Measurements from ENCODE around the gene LRG1. TPM values are rescaled to one million over a fixed set of nuclear protein-coding genes. Genes with fewer than 3 reads are reported as not detected.

Gene LRG1
- total RNA-seq, 8 experiments from 2014 or later, result 0.07 to 0.63 (median 0.22) TPM

DNA sequence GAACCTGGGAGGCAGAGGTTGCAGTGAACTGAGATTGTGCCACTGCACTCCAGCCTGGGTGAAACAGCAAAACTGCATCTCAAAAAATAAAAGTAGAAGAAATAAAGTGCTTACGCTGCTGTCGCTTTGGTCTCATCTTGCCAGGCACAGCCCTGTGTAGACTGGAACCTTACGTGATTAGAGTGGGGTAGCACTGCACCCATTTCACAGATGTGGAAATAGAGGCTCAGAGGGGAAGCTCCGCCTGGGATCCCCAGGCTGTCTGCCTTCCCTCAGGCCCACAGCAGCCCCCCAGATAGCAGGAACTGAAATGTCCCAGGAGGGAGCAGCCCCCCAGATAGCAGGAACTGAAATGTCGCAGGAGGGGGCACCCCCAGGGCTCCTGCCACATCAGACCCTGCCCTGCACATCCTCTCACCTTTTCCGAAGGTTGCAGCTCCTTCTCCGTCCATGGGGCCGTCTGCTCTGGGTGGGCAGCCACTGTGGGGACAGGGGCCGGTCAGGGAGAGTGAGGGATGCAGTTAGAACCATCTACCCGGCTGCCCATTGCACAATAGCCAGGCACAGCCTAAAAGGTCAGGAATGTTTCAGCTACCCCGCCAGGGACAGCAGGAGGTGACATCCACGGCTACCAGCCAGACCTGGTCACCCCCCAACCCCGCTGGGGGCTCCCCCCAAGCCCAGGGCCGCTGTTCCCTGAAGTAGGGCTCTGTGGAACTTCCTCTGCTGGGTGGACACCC lies 23.5 kb downstream of the LRG1 start:
- H3K27ac ChIP-seq, result no peak overlapping the region
- H3K4me1 ChIP-seq (replicated peaks in 1 of 2), result no peaks in the 10 kb centered on the region
- in situ Hi-C loops (cut with MboI; ENCODE audit: low pct_unique_long_range_greater_than_20kb in 2 of 9, low sequenced_read_pairs in 9 of 9, unreplicated experiment in 9 of 9), result no loop called here
- no peak overlapping the region for H3K4me3 ChIP-seq
- peak in 2 of 8 experiments; percentile 6 to 8 for ATAC-seq (replicated peaks in 6 of 8)
- 47 to 100% (median 68%) methylated on average over 1 to 3 of the region's 14 CpGs; no CpG with 5 or more reads in 2 of the 10 experiments for WGBS, 10 experiments

DNA sequence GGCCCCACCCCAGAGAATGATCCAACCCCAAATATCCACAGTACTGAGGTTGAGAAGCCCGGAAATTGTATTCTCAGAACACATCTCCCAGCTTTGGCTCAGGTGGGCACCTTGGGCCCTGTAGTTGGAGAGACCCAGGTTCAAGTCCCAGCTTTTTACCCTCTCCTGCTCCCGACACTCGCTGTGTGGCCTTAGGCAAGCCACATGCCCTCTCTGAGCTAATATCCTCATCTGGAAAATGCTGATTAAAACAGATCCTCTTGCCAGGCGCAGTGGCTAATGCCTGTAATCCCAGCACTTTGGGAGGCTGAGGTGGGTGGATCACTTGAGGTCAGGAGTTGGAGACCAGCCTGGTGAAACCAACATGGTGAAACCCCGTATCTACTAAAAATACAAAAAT lies 24.1 kb downstream of the LRG1 start:
- H3K4me3 ChIP-seq, result no peak overlapping the region
- in situ Hi-C loops (cut with MboI; ENCODE audit: low pct_unique_long_range_greater_than_20kb in 2 of 9, low sequenced_read_pairs in 9 of 9, unreplicated experiment in 9 of 9), result no loop called here
- WGBS, 10 experiments, result 0 to 100% (median 80%) methylated on average over 1 to 4 of the region's 5 CpGs; no CpG with 5 or more reads in 3 of the 10 experiments
- H3K4me1 ChIP-seq (replicated peaks in 1 of 2), result no peaks in the 10 kb centered on the region
- no peak overlapping the region for H3K27ac ChIP-seq
- no peak for ATAC-seq (replicated peaks in 6 of 8)

DNA sequence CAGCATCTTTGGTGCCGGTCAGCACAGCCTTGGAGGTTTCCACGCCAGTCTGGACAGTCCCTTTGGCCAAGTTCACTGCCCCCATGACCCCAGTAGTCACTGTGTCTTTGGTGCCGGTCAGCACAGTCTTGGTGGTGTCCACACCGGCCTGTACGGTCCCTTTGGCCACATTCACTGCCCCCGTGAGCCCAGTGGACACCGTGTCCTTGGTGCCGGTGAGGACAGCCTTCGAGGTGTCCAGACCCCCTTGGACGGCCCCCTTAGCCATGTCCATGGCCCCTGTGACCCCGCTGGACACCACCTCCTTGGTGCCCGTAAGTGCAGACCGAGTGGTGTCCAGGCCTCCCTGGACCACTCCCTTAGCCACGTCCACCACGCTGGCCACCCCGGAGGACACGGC lies 26.6 kb downstream of the LRG1 start:
- H3K4me1 ChIP-seq (replicated peaks in 1 of 2), result no peaks in the 10 kb centered on the region
- 80% methylated on average over 1 of the region's 17 CpGs; no CpG with 5 or more reads in 9 of the 10 experiments for WGBS, 10 experiments
- in situ Hi-C loops (cut with MboI; ENCODE audit: low pct_unique_long_range_greater_than_20kb in 2 of 9, low sequenced_read_pairs in 9 of 9, unreplicated experiment in 9 of 9), result no loop called here
- H3K27ac ChIP-seq, result no peak overlapping the region
- no peak overlapping the region for H3K4me3 ChIP-seq
- ATAC-seq (replicated peaks in 6 of 8), result no peak

DNA sequence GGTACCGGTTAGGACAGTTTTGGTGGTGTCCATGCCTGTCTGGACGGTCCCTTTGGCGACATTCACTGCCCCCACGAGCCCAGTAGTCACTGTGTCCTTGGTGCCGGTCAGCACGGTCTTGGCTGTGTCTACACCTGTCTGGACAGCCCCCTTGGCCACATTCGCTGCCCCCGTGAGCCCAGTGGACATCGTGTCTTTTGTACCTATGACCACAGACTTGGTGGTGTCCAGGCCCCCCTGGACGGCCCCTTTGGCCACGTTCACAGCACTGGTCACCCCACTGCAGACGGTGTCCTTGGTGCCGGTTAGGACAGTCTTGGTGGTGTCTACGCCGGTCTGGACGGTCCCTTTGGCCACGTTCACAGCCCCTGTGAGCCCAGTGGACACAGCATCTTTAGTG lies 27.8 kb downstream of the LRG1 start:
- in situ Hi-C loops (cut with MboI; ENCODE audit: low pct_unique_long_range_greater_than_20kb in 2 of 9, low sequenced_read_pairs in 9 of 9, unreplicated experiment in 9 of 9), result no loop called here
- no peaks in the 10 kb centered on the region for H3K4me1 ChIP-seq (replicated peaks in 1 of 2)
- no peak overlapping the region for H3K27ac ChIP-seq
- H3K4me3 ChIP-seq, result no peak overlapping the region
- 56 to 100% (median 90%) methylated on average over 1 to 5 of the region's 17 CpGs; no CpG with 5 or more reads in 6 of the 10 experiments for WGBS, 10 experiments
- no peak for ATAC-seq (replicated peaks in 6 of 8)

DNA sequence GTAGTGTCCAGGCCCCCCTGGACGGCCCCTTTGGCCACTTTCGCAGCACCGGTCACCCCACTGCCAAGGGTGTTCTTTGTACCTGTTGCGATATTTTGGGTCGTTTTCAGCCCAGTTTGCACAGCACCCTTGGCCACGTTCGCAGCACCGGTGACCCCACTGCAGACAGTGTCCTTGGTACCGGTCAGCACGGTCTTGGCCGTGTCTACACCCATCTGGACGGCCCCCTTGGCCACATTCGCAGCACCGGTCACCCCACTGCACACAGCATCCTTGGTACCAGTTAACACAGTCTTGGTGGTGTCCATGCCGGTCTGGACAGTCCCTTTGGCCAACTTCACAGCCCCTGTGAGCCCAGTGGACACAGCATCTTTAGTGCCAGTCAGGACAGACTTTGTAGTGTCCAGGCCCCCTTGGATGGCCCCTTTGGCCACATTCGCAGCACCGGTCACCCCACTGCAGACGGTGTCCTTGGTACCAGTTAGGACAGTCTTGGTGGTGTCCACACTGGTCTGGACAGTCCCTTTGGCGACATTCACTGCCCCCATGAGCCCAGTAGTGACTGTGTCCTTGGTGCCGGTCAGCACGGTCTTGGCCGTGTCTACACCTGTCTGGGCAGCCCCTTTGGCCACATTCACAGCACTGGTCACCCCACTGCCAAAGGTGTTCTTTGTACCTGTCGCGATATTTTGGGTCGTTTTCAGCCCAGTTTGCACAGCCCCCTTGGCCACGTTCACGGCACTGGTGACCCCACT lies 28.4 kb downstream of the LRG1 start:
- WGBS, 10 experiments, result 71 to 100% (median 93%) methylated on average over 2 to 6 of the region's 27 CpGs; no CpG with 5 or more reads in 3 of the 10 experiments
- peak in 3 of 8 experiments; percentile 19 to 23 (median 19) for ATAC-seq (replicated peaks in 6 of 8)
- Histone ChIP-seq H3K27ac (no peak overlapping the region), H3K4me1 (replicated peaks in 1 of 2) (no peaks in the 10 kb centered on the region), H3K4me3 (no peak overlapping the region)
- in situ Hi-C loops (cut with MboI; ENCODE audit: low pct_unique_long_range_greater_than_20kb in 2 of 9, low sequenced_read_pairs in 9 of 9, unreplicated experiment in 9 of 9), result no loop called here

DNA sequence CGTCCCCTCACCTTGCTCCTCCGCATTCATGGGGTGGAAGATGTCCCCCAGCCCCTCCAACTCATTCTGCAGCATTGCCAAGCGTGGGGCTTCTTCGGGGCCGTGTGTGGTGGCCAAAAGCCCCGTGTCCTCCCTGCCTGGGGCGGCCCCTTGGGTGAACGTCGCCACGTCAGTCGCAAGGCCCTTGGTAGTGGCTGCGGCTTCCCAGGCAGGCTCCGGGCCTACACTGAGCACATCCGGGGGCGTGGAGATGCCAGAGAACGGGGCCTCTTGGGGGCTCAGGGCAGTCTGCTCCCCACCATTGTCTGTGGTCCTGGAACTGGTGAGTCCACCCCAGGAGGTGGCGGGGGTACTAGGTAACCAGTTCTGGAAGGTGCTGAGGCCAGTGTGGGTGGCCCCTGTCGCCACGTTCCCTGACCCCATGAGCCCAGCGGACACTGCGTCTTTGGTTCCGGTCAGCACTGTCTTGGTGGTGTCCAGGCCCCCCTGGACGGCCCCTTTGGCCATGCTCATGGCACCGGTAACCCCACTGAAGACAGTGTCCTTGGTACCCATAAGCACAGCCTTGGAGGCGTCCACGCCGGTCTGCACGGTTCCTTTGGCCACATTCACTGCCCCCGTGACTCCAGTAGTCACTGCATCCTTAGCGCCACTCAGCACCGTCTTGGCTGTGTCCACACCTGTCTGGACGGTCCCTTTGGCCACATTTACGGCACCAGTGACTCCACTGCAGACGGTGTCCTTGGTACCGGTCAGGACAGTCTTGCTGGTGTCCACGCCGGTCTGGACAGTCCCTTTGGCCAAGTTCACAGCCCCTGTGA lies 29.2 kb downstream of the LRG1 start:
- in situ Hi-C loops (cut with MboI; ENCODE audit: low pct_unique_long_range_greater_than_20kb in 2 of 9, low sequenced_read_pairs in 9 of 9, unreplicated experiment in 9 of 9), result no loop called here
- H3K4me1 ChIP-seq (replicated peaks in 1 of 2), result no peaks in the 10 kb centered on the region
- 60 to 84% (median 68%) methylated on average over 2 to 11 of the region's 37 CpGs; no CpG with 5 or more reads in 7 of the 10 experiments for WGBS, 10 experiments
- no peak overlapping the region for H3K27ac ChIP-seq
- ATAC-seq (replicated peaks in 6 of 8), result peak in 4 of 8 experiments; percentile 2 to 16 (median 8)
- no peak overlapping the region for H3K4me3 ChIP-seq

DNA sequence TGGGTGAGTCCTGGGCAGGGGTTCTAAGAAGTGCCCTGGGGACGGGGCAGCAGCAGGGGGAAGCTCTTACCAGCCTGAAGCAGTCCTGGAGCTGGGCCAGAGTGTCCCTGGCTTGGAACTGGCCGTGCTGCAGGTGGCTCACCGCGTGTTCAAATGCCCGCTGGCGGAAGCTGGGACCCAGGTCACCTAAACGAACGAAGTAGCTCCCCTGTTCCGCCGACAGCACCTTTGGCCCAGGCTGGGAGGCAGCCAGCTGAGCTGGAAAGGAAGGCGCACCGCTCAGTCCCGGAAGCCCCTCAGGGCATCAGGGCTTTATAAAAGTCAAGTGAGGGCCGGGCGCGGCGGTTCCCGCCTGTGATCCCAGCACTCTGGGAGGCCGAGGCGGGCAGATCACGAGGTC lies 31.1 kb downstream of the LRG1 start:
- no peak for ATAC-seq (replicated peaks in 6 of 8)
- Histone ChIP-seq H3K27ac (no peak overlapping the region), H3K4me3 (no peak overlapping the region), H3K4me1 (replicated peaks in 1 of 2) (no peaks in the 10 kb centered on the region)
- in situ Hi-C loops (cut with MboI; ENCODE audit: low pct_unique_long_range_greater_than_20kb in 2 of 9, low sequenced_read_pairs in 9 of 9, unreplicated experiment in 9 of 9), result no loop called here
- WGBS, 10 experiments, result 77 to 100% methylated on average over 1 to 7 of the region's 21 CpGs; no CpG with 5 or more reads in 8 of the 10 experiments

DNA sequence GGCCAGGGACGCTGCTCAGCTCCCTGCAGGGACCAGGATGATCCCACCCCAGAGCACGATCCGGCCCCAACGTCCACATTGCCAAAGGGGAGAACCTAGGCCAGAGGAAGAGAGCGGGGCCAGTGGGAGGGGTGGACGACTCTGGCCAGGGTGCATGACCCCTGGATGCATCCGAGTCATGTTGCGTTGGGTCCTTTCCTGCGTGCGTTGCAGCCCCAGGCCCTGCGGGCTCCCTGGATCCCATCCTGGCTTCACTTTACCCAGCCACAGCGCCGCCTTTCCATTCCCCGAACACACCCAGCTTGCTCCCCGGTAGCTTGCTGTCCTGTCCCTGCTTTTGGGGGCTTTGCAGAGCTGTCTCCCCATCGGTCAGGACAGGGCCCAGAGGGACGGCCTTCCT lies 32.0 kb downstream of the LRG1 start:
- 57 to 100% (median 85%) methylated on average over 1 to 13 of the region's 17 CpGs; no CpG with 5 or more reads in 4 of the 10 experiments for WGBS, 10 experiments

DNA sequence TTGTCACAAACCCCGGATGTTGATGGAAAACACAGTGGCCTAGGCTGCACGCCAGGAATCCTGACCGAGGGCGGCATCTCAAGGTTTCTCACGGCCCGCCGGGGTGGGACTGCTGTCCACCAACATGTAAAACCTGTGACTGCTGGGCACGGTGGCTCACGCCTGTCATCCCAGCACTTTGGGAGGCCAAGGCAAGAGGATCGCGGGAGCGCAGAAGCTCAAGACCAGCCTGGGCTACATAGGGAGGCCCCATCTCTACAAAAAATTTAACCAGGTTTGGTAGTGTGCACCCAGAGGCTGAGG lies 32.7 kb downstream of the LRG1 start:
- ATAC-seq (replicated peaks in 6 of 8), result no peak
- no peak overlapping the region for H3K27ac ChIP-seq
- no peak overlapping the region for H3K4me3 ChIP-seq
- in situ Hi-C loops (cut with MboI; ENCODE audit: low pct_unique_long_range_greater_than_20kb in 2 of 9, low sequenced_read_pairs in 9 of 9, unreplicated experiment in 9 of 9), result no loop called here
- no peaks in the 10 kb centered on the region for H3K4me1 ChIP-seq (replicated peaks in 1 of 2)
- WGBS, 10 experiments, result 90 to 100% (median 93%) methylated on average over 4 to 9 of the region's 12 CpGs; no CpG with 5 or more reads in 6 of the 10 experiments

More for the DNA sequence above, 32.0 kb downstream of the LRG1 start:
- in situ Hi-C loops (cut with MboI; ENCODE audit: low pct_unique_long_range_greater_than_20kb in 2 of 9, low sequenced_read_pairs in 9 of 9, unreplicated experiment in 9 of 9), result no loop called here
- H3K27ac ChIP-seq, result no peak overlapping the region
- no peaks in the 10 kb centered on the region for H3K4me1 ChIP-seq (replicated peaks in 1 of 2)
- H3K4me3 ChIP-seq, result no peak overlapping the region
- ATAC-seq (replicated peaks in 6 of 8), result no peak

DNA sequence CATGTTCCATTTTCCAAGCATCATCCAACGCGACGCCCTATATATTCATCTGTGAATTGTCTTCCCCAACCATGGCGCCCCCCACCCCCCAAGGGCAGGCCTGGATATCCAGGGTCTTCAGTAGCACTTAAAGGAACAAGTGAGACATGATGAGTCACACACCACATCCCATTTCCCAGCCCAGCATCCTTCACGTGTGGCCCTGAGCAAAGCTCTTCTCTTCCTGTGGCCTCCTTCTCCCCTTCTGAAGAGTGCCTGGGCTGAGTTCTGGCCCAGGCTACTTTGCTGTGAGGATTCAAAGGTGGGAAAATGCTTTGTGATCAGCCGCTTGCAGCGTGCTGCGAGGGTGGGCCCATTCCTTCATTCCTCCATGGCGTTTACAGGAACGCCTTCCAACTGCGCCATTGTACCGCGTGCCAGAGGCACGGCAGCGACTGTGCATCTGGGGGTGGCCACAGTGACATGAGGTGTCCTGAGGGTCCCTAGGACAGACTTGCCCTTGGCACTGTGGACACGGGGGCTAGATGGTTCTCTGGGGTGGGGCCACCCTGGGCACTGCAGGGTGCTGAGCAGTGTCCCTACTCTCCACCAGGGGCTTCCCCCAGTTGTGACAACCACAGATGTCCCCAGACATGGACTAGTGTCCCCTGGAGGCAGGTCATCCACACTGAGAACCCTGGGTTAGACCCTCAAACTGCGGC lies 33.2 kb downstream of the LRG1 start:
- in situ Hi-C loops (cut with MboI; ENCODE audit: low pct_unique_long_range_greater_than_20kb in 2 of 9, low sequenced_read_pairs in 9 of 9, unreplicated experiment in 9 of 9), result no loop called here
- H3K4me1 ChIP-seq (replicated peaks in 1 of 2), result no peaks in the 10 kb centered on the region
- peak in 1 of 8 experiments; percentile 11 for ATAC-seq (replicated peaks in 6 of 8)
- H3K4me3 ChIP-seq, result no peak overlapping the region
- WGBS, 10 experiments, result 88 to 100% (median 96%) methylated on average over 1 to 15 of the region's 17 CpGs; no CpG with 5 or more reads in 4 of the 10 experiments
- no peak overlapping the region for H3K27ac ChIP-seq

DNA sequence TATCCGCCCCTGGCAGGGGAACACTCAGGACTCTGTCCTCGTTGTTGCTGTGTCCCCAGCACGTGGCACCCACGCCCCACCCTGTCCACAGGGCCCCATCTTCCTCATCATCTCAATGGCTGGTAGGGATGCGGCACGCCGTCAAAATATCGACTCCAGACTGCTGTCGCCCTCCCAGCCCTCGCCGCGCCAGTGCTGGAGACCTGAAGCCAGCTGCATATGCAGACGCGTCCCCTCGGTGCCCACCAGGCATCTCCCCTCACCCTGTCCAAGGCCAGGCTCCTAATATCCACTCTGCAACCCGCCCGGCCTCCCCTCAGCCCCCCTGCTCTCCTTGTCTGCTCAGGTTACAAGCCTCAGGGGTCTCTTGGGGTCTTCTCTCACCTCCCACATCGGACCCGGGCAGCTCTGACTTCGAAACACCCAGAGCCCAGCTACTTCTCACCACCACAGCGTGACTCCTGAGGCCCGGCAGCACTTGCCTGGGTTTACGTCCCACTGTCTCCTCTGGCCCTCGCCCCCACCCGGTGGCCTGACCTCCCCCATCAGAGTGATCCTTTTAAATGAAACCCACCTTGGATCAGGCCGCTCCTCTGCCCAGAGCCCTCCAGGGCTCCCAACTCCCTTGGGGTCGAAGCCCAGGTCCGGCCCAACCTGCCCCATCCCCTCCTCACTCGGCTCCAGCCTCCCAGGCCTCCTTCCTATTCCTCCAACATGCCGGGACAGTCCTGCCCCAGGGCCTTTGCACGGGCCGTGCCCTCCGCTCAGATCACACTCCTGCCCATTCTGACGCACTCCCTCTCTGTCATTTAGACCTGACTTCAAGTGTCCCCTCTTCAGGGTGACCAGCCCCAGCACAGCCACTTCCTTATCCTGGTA lies 34.0 kb downstream of the LRG1 start:
- H3K4me1 ChIP-seq (replicated peaks in 1 of 2), result no peaks in the 10 kb centered on the region
- H3K27ac ChIP-seq, result no peak overlapping the region
- 80 to 100% (median 94%) methylated on average over 2 to 9 of the region's 34 CpGs; no CpG with 5 or more reads in 7 of the 10 experiments for whole genome bisulfite sequencing, 10 experiments
- no peak for ATAC-seq (replicated peaks in 6 of 8)
- no peak overlapping the region for H3K4me3 ChIP-seq
- in situ Hi-C loops (cut with MboI; ENCODE audit: low pct_unique_long_range_greater_than_20kb in 2 of 9, low sequenced_read_pairs in 9 of 9, unreplicated experiment in 9 of 9), result no loop called here
